Thoracic aorta (tissue), 2 donors: ENCODE measurements around the gene SNU13. TPM values are rescaled to one million over a fixed set of nuclear protein-coding genes. Genes with fewer than 3 reads are reported as not detected.

Experiments
- ATAC-seq: fragments of 150-250 bp; one replicate; pipeline ENCODE4 v1.8.0; 2017; ENCODE audit warnings: low read depth; ENCODE audit not compliant: insufficient number of reproducible peaks, low FRiP score
- DNase-seq: peaks from one replicate; pipeline ENCODE4 v3.0.0-alpha.2; 2020; ENCODE audit warnings: low spot score
- H3K27ac ChIP-seq, 2 donors: fragments of 200-600 bp; sonication (generic); 1 replicate in 1 of 2; 2 replicates in 1 of 2; pipeline ENCODE4 v1.5.1; 2016; ENCODE audit warnings: mild to moderate bottlenecking in 2 of 2, moderate library complexity in 2 of 2
- H3K27me3 ChIP-seq: fragments of 200-600 bp; sonication (generic); replicated peaks from 2 replicates; pipeline ENCODE4 v1.6.0; 2016; ENCODE audit warnings: mild to moderate bottlenecking; ENCODE audit not compliant: insufficient read depth
- H3K36me3 ChIP-seq: fragments of 200-600 bp; sonication (generic); one replicate; pipeline ENCODE4 v1.5.1; 2016
- H3K4me1 ChIP-seq, 2 donors: fragments of 200-600 bp; sonication (generic); 1 replicate in 1 of 2; 2 replicates in 1 of 2; pipeline versions ENCODE4 v1.5.1 to v1.6.0; 2016; ENCODE audit warnings: low read depth in 2 of 2, mild to moderate bottlenecking in 1 of 2; ENCODE audit not compliant: control insufficient read depth in 1 of 2
- H3K4me3 ChIP-seq: fragments of 200-600 bp; sonication (generic); 2 replicates; pipeline ENCODE4 v1.5.1; 2016; ENCODE audit warnings: mild to moderate bottlenecking
- H3K9me3 ChIP-seq: fragments of 200-600 bp; sonication (generic); 2 replicates; pipeline ENCODE4 v1.5.1; 2016
- CTCF ChIP-seq: fragments of 200-600 bp; sonication (generic); IDR thresholded peaks from one replicate; pipeline ENCODE4 v1.5.1; 2019; ENCODE audit warnings: antibody characterized with exemption
- total RNA-seq, 2 donors: library from RNA; depleted of rRNA; stranded (reverse); fragments of >200 nt; gene quantifications; one replicate each; pipeline versions ENCODE4 v1.1.0 to v1.2.3, GENCODE V29; 2016

Gene SNU13
- total RNA-seq, 2 donors from 2014 or later = 92.9 to 95.7 TPM

DNA sequence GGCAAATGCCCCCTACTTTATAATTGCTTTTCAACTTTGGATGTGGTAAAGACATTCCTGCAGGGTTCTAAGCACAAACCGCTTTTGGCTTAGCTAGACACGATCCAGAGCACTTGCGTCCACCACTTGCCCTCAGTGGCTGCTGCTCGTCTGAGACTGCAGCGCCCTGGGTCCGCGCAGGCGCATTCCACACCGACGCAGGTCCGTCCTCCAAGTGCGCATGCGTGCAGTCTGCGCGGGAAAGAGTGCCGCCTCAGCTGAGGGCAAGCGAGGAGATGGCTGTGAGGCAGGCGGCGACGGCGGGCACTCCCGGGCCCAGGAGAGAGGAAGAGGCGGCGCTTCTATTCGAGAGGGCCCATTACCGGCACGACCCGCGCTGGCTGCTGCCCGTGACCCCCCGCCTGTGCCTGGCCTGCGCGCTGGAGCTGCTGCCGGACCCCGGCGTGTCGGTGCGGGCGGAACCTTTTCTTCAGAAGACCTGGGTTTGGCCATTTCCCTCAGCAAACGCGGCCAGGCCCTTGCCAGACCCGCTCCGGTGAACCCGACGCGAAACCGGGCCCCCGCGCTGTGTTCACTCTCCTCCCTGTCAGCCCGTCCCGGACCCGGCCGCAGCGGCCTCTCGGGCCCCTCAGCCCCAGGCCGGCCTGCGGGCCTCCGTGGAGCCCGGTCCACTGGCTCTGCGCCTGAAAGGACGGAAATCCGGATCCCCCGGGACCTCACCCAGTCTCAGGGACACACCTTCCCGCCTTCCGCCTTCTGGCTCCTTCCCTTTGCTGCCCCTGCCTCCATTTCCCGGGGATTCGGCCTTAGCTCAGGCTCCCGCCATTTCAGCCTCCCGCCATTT, 10.8 kb upstream of the SNU13 start, which contains the start of gene MEI1:
TSS of gene MEI1 (plus strand) at position 240 of the 844 bp plus-strand sequence. CDS start at position 276, 36 bp downstream.
- H3K27me3 ChIP-seq = no peaks in the 10 kb centered on the region
- no peak for TF ChIP-seq CTCF
- H3K4me3 ChIP-seq = peak within 1 kb of the TSS; percentile 55
- no peak within 1 kb of the TSS for H3K27ac ChIP-seq
- no peak for ATAC-seq
- peak; percentile 28 for DNase-seq
- no peaks in the 10 kb centered on the region for H3K36me3 ChIP-seq
- no peaks in the 10 kb centered on the region for H3K9me3 ChIP-seq
- peaks cover 3 to 20% of the 10 kb centered on the region in 2 donors for H3K4me1 ChIP-seq

DNA sequence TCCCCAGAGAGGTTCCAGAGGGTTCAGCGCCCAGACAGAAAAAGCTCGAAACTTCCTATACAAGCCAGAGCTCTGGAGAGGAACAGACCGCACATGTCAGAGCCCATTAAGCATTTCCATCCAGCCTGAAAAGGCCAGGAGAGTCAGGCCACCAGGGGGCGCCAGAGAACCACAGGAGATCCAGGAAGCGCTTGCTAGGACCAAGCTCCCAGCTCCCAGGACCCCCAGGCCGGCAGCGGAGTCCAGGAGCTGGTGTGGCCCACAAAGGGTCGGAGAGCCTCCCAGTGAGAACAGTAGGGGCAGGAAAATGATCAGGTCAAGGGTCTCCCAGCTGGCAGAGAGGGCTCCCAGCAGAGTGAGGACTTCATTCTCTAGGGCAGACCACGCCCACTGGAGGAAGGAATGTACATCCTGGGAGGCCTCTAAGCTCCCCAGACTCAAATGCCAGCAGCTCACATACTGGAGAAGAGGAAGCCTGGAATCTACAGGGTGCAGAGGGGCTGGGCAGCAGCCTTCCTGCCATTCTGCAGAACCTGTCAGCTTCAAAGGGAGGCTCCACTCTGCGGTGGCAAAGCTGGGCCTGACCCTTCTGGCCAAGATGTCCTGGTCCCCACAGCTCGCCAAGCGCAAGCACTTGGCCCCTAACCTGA, 8.6 kb upstream of the SNU13 start:
- peak; percentile 73 for ATAC-seq
- Histone ChIP-seq H3K9me3 (no peaks in the 10 kb centered on the region), H3K4me1 (peaks cover 3 to 20% of the 10 kb centered on the region in 2 donors), H3K4me3 (peak overlapping the region; percentile 60), H3K27ac (peak overlapping the region in 1 of 2 donors; percentile 63), H3K27me3 (no peaks in the 10 kb centered on the region), H3K36me3 (no peaks in the 10 kb centered on the region)
- peak; percentile 74 for DNase-seq
- TF ChIP-seq CTCF = peak; percentile 97

DNA sequence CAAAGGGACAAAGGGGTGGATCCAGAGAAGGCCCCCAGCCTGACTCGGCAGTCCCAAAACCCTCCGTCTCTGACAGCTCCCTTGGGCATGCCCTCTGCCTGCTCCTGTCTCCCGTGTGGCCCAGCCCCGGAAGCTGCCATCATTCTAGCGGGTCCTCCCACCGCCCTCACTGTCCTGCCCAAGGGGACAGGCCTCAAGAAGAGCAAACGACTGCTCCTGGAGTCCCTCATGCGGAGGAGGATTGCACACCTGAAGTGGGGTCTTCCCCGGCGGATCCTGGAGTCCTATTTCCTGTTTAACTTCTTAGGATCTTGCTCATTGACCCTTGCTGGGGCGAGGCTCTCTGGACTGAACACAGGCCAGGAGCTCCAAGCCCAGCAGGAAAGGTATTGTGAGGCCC, 8.0 kb upstream of the SNU13 start:
- H3K9me3 ChIP-seq = no peaks in the 10 kb centered on the region
- H3K4me1 ChIP-seq = peaks cover 3 to 20% of the 10 kb centered on the region in 2 donors
- no peaks in the 10 kb centered on the region for H3K36me3 ChIP-seq
- no peak for TF ChIP-seq CTCF
- no peak overlapping the region for H3K4me3 ChIP-seq
- H3K27me3 ChIP-seq = no peaks in the 10 kb centered on the region
- ATAC-seq = no peak
- DNase-seq = no peak
- H3K27ac ChIP-seq = peak overlapping the region in 1 of 2 donors; percentile 63

DNA sequence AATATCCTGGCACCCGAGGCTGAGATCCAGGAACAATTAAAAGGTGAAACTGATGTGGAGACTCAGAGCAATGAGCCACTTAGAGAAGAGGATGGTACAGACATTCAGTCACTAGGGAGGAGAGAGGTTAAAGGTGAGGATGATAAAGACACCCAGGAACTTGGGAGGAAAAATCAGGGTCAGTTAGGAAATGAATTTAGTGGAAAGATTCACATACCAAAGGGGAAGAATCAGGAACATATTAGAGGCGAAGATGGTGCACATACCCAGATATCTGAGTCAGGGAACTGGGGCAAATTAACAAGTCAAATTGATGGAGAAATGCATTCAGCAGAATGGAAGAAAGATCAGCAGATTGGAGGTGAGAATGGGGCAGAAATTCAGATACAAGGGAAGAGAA, 6.5 kb upstream of the SNU13 start:
- Histone ChIP-seq H3K4me1 (peaks cover 3 to 20% of the 10 kb centered on the region in 2 donors), H3K27ac (no peak overlapping the region), H3K4me3 (no peak overlapping the region), H3K27me3 (no peaks in the 10 kb centered on the region), H3K9me3 (no peaks in the 10 kb centered on the region), H3K36me3 (no peaks in the 10 kb centered on the region)
- TF ChIP-seq CTCF = no peak
- DNase-seq (no peak), ATAC-seq (no peak)

- DNase-seq (no peak), ATAC-seq (no peak)
- no peaks in the 10 kb centered on the region for H3K27me3 ChIP-seq
- no peaks in the 10 kb centered on the region for H3K9me3 ChIP-seq
- H3K4me3 ChIP-seq = no peak overlapping the region
- H3K36me3 ChIP-seq = no peaks in the 10 kb centered on the region
- no peak overlapping the region for H3K27ac ChIP-seq
- TF ChIP-seq CTCF = no peak
- H3K4me1 ChIP-seq = peaks cover 9 to 14% of the 10 kb centered on the region in 2 donors
These were observed 1.8 kb upstream of the SNU13 start for GRCh38 chr22:41690476-41690875.
